HepG2 (cell line): ENCODE measurements around the gene FNDC3B. TPM values are rescaled to one million over a fixed set of nuclear protein-coding genes. Genes with fewer than 3 reads are reported as not detected.
A peak's percentile ranks its signal among the peaks of the same experiment; 100 is the strongest.

Experiments
- ATAC-seq: fragments of 200-7000 bp; cut with Tn5 transposase; 3 replicates; pipeline ENCODE4 v1.9.1; 2020; ENCODE audit warnings: mild to moderate bottlenecking, moderate library complexity
- BruUV-seq: library from RNA; stranded (reverse); fragments of 400-500 nt; replicated peaks from 2 replicates; lab custom pipeline; 2021; lab: Mats Ljungman, UMichigan
- CTCF ChIA-PET: fragments of 300-600 bp; formaldehyde crosslinking; extraction: SDS; loops from one replicate; lab custom pipeline; 2021; ENCODE audit warnings: low total read pairs, inconsistent platforms, low intra/inter-chr PET ratio; lab: Yijun Ruan, JAX
- POLR2A ChIA-PET: fragments of 350-600 bp; sonication (Branson Sonifier 250); formaldehyde crosslinking; loops from one replicate; lab custom pipeline; 2020; ENCODE audit warnings: antibody characterized with exemption, inconsistent platforms; lab: Yijun Ruan, JAX
- DNase-seq: peaks from one replicate; pipeline ENCODE4 v3.0.0-alpha.2; 2015; ENCODE audit warnings: low spot score
- FAIRE-seq: peaks from 3 replicates; lab custom pipeline; 2011; peaks lifted over from hg19 to GRCh38; lab: Jason Lieb, UNC
- H2AFZ ChIP-seq: one replicate; pipeline ENCODE4 v1.6.1; 2011; ENCODE audit warnings: low read length, inconsistent platforms
- H3K27ac ChIP-seq: fragments of 300-600 bp; 3 replicates; pipeline ENCODE4 v1.8.0; 2011; ENCODE audit warnings: mixed run types, mild to moderate bottlenecking, mixed read lengths, low read length, inconsistent platforms; ENCODE audit not compliant: insufficient read depth; ENCODE audit errors: extremely low read length
- H3K27me3 ChIP-seq, 2 experiments: fragments of 200-600 bp in 1 of 2; 2 replicates in 1 of 2; 3 replicates in 1 of 2; pipeline versions ENCODE4 v1.6.0 to v1.8.0; 2011; ENCODE audit warnings: low read length in 2 of 2, mild to moderate bottlenecking in 2 of 2, moderate library complexity in 2 of 2, inconsistent platforms in 1 of 2; ENCODE audit not compliant: insufficient read depth in 2 of 2, control insufficient read depth in 1 of 2
- H3K36me3 ChIP-seq, 2 experiments: fragments of 200-600 bp in 1 of 2; replicated peaks in 1 of 2; 2 replicates in 1 of 2; 3 replicates in 1 of 2; pipeline versions ENCODE4 v1.5.1 to v1.8.0; 2011; ENCODE audit warnings: low read length in 2 of 2, inconsistent platforms in 1 of 2; ENCODE audit not compliant: insufficient read depth in 2 of 2, control insufficient read depth in 1 of 2
- H3K4me1 ChIP-seq: 2 replicates; pipeline ENCODE4 v1.5.1; 2012; ENCODE audit warnings: low read length, inconsistent platforms; ENCODE audit not compliant: insufficient read depth
- H3K4me2 ChIP-seq: 2 replicates; pipeline ENCODE4 v1.6.0; 2011; ENCODE audit warnings: low read depth, low read length, inconsistent platforms
- H3K4me3 ChIP-seq, 3 experiments: fragments of 200-600 bp in 1 of 3; sonication (generic), shearing (Covaris generic) in 1 of 3; replicated peaks in 1 of 3; 2 replicates each; pipeline ENCODE4 v1.5.1; 2011 to 2016; ENCODE audit warnings: low read length in 3 of 3, inconsistent platforms in 2 of 3, low read depth in 2 of 3, mild to moderate bottlenecking in 2 of 3, control low read depth in 1 of 3, mixed read lengths in 1 of 3; ENCODE audit not compliant: insufficient read depth in 1 of 3
- H3K79me2 ChIP-seq: one replicate; pipeline ENCODE4 v1.6.1; 2011; ENCODE audit warnings: low read length, inconsistent platforms; ENCODE audit not compliant: insufficient read depth
- H3K9ac ChIP-seq: 2 replicates; pipeline ENCODE4 v1.6.0; 2011; ENCODE audit warnings: mild to moderate bottlenecking, low read depth, low read length, inconsistent platforms; ENCODE audit not compliant: insufficient read depth
- H3K9me3 ChIP-seq: 2 replicates; pipeline ENCODE4 v1.5.1; 2012; ENCODE audit warnings: mild to moderate bottlenecking, low read length
- H4K20me1 ChIP-seq: 2 replicates; pipeline ENCODE4 v1.6.0; 2011; ENCODE audit warnings: inconsistent platforms, mild to moderate bottlenecking, low read length, moderate library complexity; ENCODE audit not compliant: insufficient read depth
- GLI4 ChIP-seq: sonication (generic); formaldehyde crosslinking; IDR thresholded peaks from 2 replicates; pipeline ENCODE4 v1.5.1; 2020; ENCODE audit warnings: missing genetic modification reagents, mild to moderate bottlenecking, moderate library complexity, borderline replicate concordance
- LBX2 ChIP-seq: sonication (generic); formaldehyde crosslinking; IDR thresholded peaks from 2 replicates; pipeline ENCODE4 v1.5.0; 2020; ENCODE audit warnings: missing genetic modification reagents, mild to moderate bottlenecking, borderline replicate concordance
- PHF20 ChIP-seq: sonication (generic); formaldehyde crosslinking; IDR thresholded peaks from 2 replicates; pipeline ENCODE4 v1.5.0; 2020; ENCODE audit warnings: mild to moderate bottlenecking, missing genetic modification reagents
- RBM22 ChIP-seq: fragments of 200-400 bp; formaldehyde crosslinking; optimal IDR thresholded peaks from 2 replicates; pipeline ENCODE3; 2017; ENCODE audit warnings: mild to moderate bottlenecking, low read length, moderate library complexity
- SOX5 ChIP-seq: IDR thresholded peaks from 2 replicates; pipeline ENCODE4 v1.6.1; 2016; ENCODE audit warnings: borderline replicate concordance
- SSRP1 ChIP-seq: IDR thresholded peaks from 2 replicates; pipeline ENCODE4 v1.6.1; 2016; ENCODE audit warnings: control low read depth
- ZBTB42 ChIP-seq: sonication (generic); formaldehyde crosslinking; IDR thresholded peaks from 2 replicates; pipeline ENCODE4 v1.5.0; 2020; ENCODE audit warnings: mild to moderate bottlenecking, missing genetic modification reagents
- ZNF124 ChIP-seq: sonication (generic); formaldehyde crosslinking; IDR thresholded peaks from 2 replicates; pipeline ENCODE4 v1.4.0; 2020; ENCODE audit warnings: missing genetic modification reagents
- ZNF703 ChIP-seq: sonication (generic); formaldehyde crosslinking; IDR thresholded peaks from 2 replicates; pipeline ENCODE4 v1.5.1; 2020; ENCODE audit warnings: missing genetic modification reagents, mild to moderate bottlenecking, moderate library complexity, borderline replicate concordance
- WGBS: methylation state at CpG from one replicate; pipeline ENCODE4 v1.1.6; 2017; ENCODE audit warnings: low lambda C conversion rate; 5-methylcytosine and 5-hydroxymethylcytosine counted together
- in situ Hi-C: cut with HindIII; loops from 2 replicates; pipeline ENCODE4 v1.10.0; 2017; ENCODE audit warnings: low pct_unique_long_range_greater_than_20kb; ENCODE audit not compliant: extremely low pct_ligation_motif_present
- intact Hi-C: fragments of 100-400 bp; cut with micrococcal nuclease; formaldehyde crosslinking; loops from one replicate; pipeline ENCODE4 v1.10.0; 2022; ENCODE audit not compliant: unreplicated experiment
- polyA plus RNA-seq, 8 experiments: library from polyadenylated mRNA; depleted of rRNA in 3 of 8; stranded (reverse) in 7 of 8; unstranded in 1 of 8; fragments of >200 nt; fragmentation: Illumina TruSeq in 4 of 8; extraction: Trizol in 4 of 8; gene quantifications; 2 replicates each; pipeline versions ENCODE4 v1.2.1 to v1.2.3, GENCODE V29; 2011 to 2016; ENCODE audit warnings: low read depth in 4 of 8, missing spikeins in 1 of 8, mixed read lengths in 1 of 8; ENCODE audit not compliant: insufficient read depth in 1 of 8
- total RNA-seq, 5 experiments: library from RNA; depleted of rRNA; stranded (reverse); fragments of >200 nt; fragmentation: Illumina TruSeq; extraction: Trizol; gene quantifications; 2 replicates each; pipeline ENCODE4 v1.2.3, GENCODE V29; 2016; ENCODE audit warnings: low read depth in 1 of 5
- TF ChIP-seq, protein P1 (sequence below): sonication (generic); formaldehyde crosslinking; IDR thresholded peaks from 2 replicates; pipeline ENCODE4 v1.5.0; 2020; ENCODE audit warnings: mild to moderate bottlenecking, missing genetic modification reagents, moderate library complexity
- TF ChIP-seq, protein P2 (sequence below): sonication (generic); formaldehyde crosslinking; IDR thresholded peaks from 2 replicates; pipeline ENCODE4 v1.5.1; 2020; ENCODE audit warnings: mild to moderate bottlenecking, missing genetic modification reagents, borderline replicate concordance
- TF ChIP-seq, protein P3 (sequence below): sonication (generic); formaldehyde crosslinking; IDR thresholded peaks from 2 replicates; pipeline ENCODE4 v1.4.0; 2020; ENCODE audit warnings: missing genetic modification reagents, borderline replicate concordance

Gene FNDC3B
- total and polyA plus RNA-seq, 2 of the 13 experiments (the other 11 are each of a cell fraction or from before 2014, with no cell fraction given): 74.8 to 103 TPM

- Histone ChIP-seq H3K4me2 (peak overlapping the region; percentile 58), H3K27ac (peak overlapping the region; percentile 70), H3K4me3 (peak overlapping the region in 1 of 3 experiments; percentile 5; a peak in 1 of 6 replicates), H3K36me3 (peaks cover 7 to 37% of the 10 kb centered on the region in 2 experiments; a peak in 4 of 5 replicates), H3K9me3 (no peaks in the 10 kb centered on the region), H3K27me3 (no peaks in the 10 kb centered on the region), H3K4me1 (peaks cover 100% of the 10 kb centered on the region), H2AFZ (no peak overlapping the region), H4K20me1 (peaks cover 91% of the 10 kb centered on the region), H3K9ac (no peak overlapping the region), H3K79me2 (peaks cover 95% of the 10 kb centered on the region)
- DNase-seq (no peak), FAIRE-seq (no peak), ATAC-seq (peak; percentile 10; the same call in 1 of the 3 replicates)
- intact Hi-C loops: no loop called here
- BruUV-seq: no TSS peak
- 66% methylated on average over 1 of the region's 1 CpG for WGBS
- in situ Hi-C loops: no loop called here
- POLR2A ChIA-PET: no interaction called here
- CTCF ChIA-PET: no interaction called here
- TF ChIP-seq, protein P1, sequence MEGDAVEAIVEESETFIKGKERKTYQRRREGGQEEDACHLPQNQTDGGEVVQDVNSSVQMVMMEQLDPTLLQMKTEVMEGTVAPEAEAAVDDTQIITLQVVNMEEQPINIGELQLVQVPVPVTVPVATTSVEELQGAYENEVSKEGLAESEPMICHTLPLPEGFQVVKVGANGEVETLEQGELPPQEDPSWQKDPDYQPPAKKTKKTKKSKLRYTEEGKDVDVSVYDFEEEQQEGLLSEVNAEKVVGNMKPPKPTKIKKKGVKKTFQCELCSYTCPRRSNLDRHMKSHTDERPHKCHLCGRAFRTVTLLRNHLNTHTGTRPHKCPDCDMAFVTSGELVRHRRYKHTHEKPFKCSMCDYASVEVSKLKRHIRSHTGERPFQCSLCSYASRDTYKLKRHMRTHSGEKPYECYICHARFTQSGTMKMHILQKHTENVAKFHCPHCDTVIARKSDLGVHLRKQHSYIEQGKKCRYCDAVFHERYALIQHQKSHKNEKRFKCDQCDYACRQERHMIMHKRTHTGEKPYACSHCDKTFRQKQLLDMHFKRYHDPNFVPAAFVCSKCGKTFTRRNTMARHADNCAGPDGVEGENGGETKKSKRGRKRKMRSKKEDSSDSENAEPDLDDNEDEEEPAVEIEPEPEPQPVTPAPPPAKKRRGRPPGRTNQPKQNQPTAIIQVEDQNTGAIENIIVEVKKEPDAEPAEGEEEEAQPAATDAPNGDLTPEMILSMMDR (CRISPR knock-in tag): no peak
- TF ChIP-seq PHF20 (CRISPR knock-in tag): no peak
- peak; percentile 55; the same call in 1 of the 2 replicates for TF ChIP-seq SSRP1 (CRISPR knock-in tag)
- TF ChIP-seq ZNF703 (CRISPR knock-in tag): no peak
- TF ChIP-seq RBM22: peak; percentile 91
- TF ChIP-seq SOX5 (CRISPR knock-in tag): no peak
- no peak for TF ChIP-seq LBX2
- TF ChIP-seq ZNF124 (CRISPR knock-in tag): no peak
- TF ChIP-seq, protein P2, sequence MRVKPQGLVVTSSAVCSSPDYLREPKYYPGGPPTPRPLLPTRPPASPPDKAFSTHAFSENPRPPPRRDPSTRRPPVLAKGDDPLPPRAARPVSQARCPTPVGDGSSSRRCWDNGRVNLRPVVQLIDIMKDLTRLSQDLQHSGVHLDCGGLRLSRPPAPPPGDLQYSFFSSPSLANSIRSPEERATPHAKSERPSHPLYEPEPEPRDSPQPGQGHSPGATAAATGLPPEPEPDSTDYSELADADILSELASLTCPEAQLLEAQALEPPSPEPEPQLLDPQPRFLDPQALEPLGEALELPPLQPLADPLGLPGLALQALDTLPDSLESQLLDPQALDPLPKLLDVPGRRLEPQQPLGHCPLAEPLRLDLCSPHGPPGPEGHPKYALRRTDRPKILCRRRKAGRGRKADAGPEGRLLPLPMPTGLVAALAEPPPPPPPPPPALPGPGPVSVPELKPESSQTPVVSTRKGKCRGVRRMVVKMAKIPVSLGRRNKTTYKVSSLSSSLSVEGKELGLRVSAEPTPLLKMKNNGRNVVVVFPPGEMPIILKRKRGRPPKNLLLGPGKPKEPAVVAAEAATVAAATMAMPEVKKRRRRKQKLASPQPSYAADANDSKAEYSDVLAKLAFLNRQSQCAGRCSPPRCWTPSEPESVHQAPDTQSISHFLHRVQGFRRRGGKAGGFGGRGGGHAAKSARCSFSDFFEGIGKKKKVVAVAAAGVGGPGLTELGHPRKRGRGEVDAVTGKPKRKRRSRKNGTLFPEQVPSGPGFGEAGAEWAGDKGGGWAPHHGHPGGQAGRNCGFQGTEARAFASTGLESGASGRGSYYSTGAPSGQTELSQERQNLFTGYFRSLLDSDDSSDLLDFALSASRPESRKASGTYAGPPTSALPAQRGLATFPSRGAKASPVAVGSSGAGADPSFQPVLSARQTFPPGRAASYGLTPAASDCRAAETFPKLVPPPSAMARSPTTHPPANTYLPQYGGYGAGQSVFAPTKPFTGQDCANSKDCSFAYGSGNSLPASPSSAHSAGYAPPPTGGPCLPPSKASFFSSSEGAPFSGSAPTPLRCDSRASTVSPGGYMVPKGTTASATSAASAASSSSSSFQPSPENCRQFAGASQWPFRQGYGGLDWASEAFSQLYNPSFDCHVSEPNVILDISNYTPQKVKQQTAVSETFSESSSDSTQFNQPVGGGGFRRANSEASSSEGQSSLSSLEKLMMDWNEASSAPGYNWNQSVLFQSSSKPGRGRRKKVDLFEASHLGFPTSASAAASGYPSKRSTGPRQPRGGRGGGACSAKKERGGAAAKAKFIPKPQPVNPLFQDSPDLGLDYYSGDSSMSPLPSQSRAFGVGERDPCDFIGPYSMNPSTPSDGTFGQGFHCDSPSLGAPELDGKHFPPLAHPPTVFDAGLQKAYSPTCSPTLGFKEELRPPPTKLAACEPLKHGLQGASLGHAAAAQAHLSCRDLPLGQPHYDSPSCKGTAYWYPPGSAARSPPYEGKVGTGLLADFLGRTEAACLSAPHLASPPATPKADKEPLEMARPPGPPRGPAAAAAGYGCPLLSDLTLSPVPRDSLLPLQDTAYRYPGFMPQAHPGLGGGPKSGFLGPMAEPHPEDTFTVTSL: no peak
- TF ChIP-seq ZBTB42: no peak
- no peak for TF ChIP-seq GLI4
- TF ChIP-seq, protein P3, sequence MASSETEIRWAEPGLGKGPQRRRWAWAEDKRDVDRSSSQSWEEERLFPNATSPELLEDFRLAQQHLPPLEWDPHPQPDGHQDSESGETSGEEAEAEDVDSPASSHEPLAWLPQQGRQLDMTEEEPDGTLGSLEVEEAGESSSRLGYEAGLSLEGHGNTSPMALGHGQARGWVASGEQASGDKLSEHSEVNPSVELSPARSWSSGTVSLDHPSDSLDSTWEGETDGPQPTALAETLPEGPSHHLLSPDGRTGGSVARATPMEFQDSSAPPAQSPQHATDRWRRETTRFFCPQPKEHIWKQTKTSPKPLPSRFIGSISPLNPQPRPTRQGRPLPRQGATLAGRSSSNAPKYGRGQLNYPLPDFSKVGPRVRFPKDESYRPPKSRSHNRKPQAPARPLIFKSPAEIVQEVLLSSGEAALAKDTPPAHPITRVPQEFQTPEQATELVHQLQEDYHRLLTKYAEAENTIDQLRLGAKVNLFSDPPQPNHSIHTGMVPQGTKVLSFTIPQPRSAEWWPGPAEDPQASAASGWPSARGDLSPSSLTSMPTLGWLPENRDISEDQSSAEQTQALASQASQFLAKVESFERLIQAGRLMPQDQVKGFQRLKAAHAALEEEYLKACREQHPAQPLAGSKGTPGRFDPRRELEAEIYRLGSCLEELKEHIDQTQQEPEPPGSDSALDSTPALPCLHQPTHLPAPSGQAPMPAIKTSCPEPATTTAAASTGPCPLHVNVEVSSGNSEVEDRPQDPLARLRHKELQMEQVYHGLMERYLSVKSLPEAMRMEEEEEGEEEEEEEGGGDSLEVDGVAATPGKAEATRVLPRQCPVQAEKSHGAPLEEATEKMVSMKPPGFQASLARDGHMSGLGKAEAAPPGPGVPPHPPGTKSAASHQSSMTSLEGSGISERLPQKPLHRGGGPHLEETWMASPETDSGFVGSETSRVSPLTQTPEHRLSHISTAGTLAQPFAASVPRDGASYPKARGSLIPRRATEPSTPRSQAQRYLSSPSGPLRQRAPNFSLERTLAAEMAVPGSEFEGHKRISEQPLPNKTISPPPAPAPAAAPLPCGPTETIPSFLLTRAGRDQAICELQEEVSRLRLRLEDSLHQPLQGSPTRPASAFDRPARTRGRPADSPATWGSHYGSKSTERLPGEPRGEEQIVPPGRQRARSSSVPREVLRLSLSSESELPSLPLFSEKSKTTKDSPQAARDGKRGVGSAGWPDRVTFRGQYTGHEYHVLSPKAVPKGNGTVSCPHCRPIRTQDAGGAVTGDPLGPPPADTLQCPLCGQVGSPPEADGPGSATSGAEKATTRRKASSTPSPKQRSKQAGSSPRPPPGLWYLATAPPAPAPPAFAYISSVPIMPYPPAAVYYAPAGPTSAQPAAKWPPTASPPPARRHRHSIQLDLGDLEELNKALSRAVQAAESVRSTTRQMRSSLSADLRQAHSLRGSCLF: no peak
These were observed 20.9 kb downstream of the FNDC3B start for GRCh38 chr3:172060234-172060633.
